Measurements from ENCODE around the gene ATRN. TPM values are rescaled to one million over a fixed set of nuclear protein-coding genes. Genes with fewer than 3 reads are reported as not detected.

The ATRN gene
- polyA plus RNA-seq, 1 donor from 2014 or later, result 27.5 TPM

DNA sequence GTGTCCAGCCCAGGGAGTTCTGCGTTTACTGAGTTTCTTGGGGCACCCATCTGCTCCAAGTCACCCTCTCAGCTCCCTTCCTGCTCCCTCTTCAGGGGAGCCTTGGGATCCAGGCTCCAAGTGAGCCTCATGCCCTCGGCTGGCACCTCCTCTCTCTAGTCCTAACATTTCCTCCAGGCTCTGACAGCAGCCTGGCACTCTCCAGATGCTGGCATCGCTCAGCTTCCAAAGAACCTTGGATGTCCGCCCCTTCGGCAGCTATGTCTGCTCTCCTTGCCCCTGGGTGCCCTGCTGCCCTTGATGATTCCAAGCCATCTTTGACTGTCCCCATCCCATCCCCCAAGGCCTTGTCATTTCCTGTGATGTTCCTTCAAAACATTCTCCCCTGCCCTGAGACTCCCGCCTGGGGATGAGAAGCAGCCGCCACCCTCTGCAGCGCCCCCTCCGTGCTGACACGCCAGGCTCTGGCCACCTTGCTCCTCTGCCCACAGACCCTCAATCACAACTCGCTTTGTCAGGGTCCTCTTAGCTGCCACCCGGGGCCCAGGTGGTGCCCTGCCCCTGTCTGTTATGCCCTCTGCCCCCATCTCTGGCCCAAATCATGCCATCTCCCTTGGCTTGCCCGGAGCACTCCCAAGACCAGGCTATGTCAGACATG lies 199.0 kb downstream of the ATRN start:
- Histone ChIP-seq H3K9me3 (ENCODE audit: low read length) (no peaks in the 10 kb centered on the region), H2AFZ (ENCODE audit: low read depth, low read length) (no peak overlapping the region), H4K20me1 (ENCODE audit: insufficient read depth) (no peaks in the 10 kb centered on the region), H3F3A (ENCODE audit: insufficient read depth, low read length, poor library complexity, severe bottlenecking) (no peaks in the 10 kb centered on the region), H3K4me3 (ENCODE audit: low read length) (no peak overlapping the region), H3K27me3 (ENCODE audit: insufficient read depth, low read depth, low read length) (peaks cover 28% of the 10 kb centered on the region), H3K9me2 (ENCODE audit: insufficient read depth, low read length) (no peaks in the 10 kb centered on the region), H3K4me2 (ENCODE audit: low read length) (no peak overlapping the region), H3K79me2 (replicated peaks; ENCODE audit: insufficient read depth, low read length) (no peaks in the 10 kb centered on the region), H3K9ac (ENCODE audit: low read length) (no peak overlapping the region), H3K27ac (ENCODE audit: low read length) (no peak overlapping the region), H3K36me3 (ENCODE audit: insufficient read depth, low read length) (no peaks in the 10 kb centered on the region)
- no peak for TF ChIP-seq SMC3 (conservative IDR thresholded peaks at IDR 0.05; ENCODE audit: poor library complexity)
- TF ChIP-seq POLR2AphosphoS5 (IDR thresholded peaks at IDR 0.05), result no peak
- no peak for TF ChIP-seq EZH2 (IDR thresholded peaks at IDR 0.05; ENCODE audit: borderline replicate concordance, insufficient read depth, low read length, poor library complexity, severe bottlenecking)
- no peak for TF ChIP-seq EP300 (conservative IDR thresholded peaks at IDR 0.05; ENCODE audit: poor library complexity, severe bottlenecking)
- TF ChIP-seq, protein P1, sequence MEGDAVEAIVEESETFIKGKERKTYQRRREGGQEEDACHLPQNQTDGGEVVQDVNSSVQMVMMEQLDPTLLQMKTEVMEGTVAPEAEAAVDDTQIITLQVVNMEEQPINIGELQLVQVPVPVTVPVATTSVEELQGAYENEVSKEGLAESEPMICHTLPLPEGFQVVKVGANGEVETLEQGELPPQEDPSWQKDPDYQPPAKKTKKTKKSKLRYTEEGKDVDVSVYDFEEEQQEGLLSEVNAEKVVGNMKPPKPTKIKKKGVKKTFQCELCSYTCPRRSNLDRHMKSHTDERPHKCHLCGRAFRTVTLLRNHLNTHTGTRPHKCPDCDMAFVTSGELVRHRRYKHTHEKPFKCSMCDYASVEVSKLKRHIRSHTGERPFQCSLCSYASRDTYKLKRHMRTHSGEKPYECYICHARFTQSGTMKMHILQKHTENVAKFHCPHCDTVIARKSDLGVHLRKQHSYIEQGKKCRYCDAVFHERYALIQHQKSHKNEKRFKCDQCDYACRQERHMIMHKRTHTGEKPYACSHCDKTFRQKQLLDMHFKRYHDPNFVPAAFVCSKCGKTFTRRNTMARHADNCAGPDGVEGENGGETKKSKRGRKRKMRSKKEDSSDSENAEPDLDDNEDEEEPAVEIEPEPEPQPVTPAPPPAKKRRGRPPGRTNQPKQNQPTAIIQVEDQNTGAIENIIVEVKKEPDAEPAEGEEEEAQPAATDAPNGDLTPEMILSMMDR (IDR thresholded peaks at IDR 0.05; ENCODE audit: poor library complexity, severe bottlenecking), result no peak
- no peak for TF ChIP-seq MXI1 (conservative IDR thresholded peaks at IDR 0.05; ENCODE audit: poor library complexity, severe bottlenecking)
- TF ChIP-seq, protein P2, sequence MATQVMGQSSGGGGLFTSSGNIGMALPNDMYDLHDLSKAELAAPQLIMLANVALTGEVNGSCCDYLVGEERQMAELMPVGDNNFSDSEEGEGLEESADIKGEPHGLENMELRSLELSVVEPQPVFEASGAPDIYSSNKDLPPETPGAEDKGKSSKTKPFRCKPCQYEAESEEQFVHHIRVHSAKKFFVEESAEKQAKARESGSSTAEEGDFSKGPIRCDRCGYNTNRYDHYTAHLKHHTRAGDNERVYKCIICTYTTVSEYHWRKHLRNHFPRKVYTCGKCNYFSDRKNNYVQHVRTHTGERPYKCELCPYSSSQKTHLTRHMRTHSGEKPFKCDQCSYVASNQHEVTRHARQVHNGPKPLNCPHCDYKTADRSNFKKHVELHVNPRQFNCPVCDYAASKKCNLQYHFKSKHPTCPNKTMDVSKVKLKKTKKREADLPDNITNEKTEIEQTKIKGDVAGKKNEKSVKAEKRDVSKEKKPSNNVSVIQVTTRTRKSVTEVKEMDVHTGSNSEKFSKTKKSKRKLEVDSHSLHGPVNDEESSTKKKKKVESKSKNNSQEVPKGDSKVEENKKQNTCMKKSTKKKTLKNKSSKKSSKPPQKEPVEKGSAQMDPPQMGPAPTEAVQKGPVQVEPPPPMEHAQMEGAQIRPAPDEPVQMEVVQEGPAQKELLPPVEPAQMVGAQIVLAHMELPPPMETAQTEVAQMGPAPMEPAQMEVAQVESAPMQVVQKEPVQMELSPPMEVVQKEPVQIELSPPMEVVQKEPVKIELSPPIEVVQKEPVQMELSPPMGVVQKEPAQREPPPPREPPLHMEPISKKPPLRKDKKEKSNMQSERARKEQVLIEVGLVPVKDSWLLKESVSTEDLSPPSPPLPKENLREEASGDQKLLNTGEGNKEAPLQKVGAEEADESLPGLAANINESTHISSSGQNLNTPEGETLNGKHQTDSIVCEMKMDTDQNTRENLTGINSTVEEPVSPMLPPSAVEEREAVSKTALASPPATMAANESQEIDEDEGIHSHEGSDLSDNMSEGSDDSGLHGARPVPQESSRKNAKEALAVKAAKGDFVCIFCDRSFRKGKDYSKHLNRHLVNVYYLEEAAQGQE (IDR thresholded peaks at IDR 0.05; ENCODE audit: borderline replicate concordance), result no peak
- TF ChIP-seq RAD21 (conservative IDR thresholded peaks at IDR 0.05), result no peak
- TF ChIP-seq TAF1 (IDR thresholded peaks at IDR 0.05; ENCODE audit: low read depth), result no peak

DNA sequence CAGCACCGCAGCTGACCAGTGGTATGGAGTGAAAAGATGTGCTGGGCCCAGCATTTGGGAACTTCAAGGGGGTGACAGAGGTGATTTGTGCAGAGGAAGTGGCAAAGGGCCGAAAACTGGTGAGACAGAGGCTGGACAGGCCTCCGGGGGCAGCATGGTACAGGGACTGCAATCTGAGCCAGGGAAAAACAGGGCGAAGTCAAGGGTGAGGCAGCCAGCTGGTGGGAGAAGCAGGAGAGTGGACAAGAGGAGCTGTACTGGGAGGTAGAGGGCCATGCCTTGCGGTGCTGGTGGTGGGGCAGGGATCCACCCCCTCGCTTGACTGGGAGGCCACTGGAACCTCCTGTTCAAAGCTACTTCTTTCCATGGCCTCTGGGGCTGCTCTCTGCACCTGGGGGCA lies 199.7 kb downstream of the ATRN start:
- Histone ChIP-seq H3K4me2 (ENCODE audit: low read length) (no peak overlapping the region), H3K36me3 (ENCODE audit: insufficient read depth, low read length) (no peaks in the 10 kb centered on the region), H3K9me3 (ENCODE audit: low read length) (no peaks in the 10 kb centered on the region), H2AFZ (ENCODE audit: low read depth, low read length) (no peak overlapping the region), H3K79me2 (replicated peaks; ENCODE audit: insufficient read depth, low read length) (no peaks in the 10 kb centered on the region), H3K27ac (ENCODE audit: low read length) (no peak overlapping the region), H3F3A (ENCODE audit: insufficient read depth, low read length, poor library complexity, severe bottlenecking) (no peaks in the 10 kb centered on the region), H3K4me3 (ENCODE audit: low read length) (no peak overlapping the region), H3K27me3 (ENCODE audit: insufficient read depth, low read depth, low read length) (peaks cover 34% of the 10 kb centered on the region), H3K9ac (ENCODE audit: low read length) (no peak overlapping the region), H4K20me1 (ENCODE audit: insufficient read depth) (no peaks in the 10 kb centered on the region), H3K9me2 (ENCODE audit: insufficient read depth, low read length) (no peaks in the 10 kb centered on the region)
- TF ChIP-seq, protein P2 (IDR thresholded peaks at IDR 0.05; ENCODE audit: borderline replicate concordance), result no peak
- no peak for TF ChIP-seq TAF1 (IDR thresholded peaks at IDR 0.05; ENCODE audit: low read depth)
- TF ChIP-seq EP300 (conservative IDR thresholded peaks at IDR 0.05; ENCODE audit: poor library complexity, severe bottlenecking), result no peak
- no peak for TF ChIP-seq EZH2 (IDR thresholded peaks at IDR 0.05; ENCODE audit: borderline replicate concordance, insufficient read depth, low read length, poor library complexity, severe bottlenecking)
- TF ChIP-seq MXI1 (conservative IDR thresholded peaks at IDR 0.05; ENCODE audit: poor library complexity, severe bottlenecking), result no peak
- TF ChIP-seq SMC3 (conservative IDR thresholded peaks at IDR 0.05; ENCODE audit: poor library complexity), result no peak
- TF ChIP-seq, protein P1 (IDR thresholded peaks at IDR 0.05; ENCODE audit: poor library complexity, severe bottlenecking), result no peak
- no peak for TF ChIP-seq RAD21 (conservative IDR thresholded peaks at IDR 0.05)
- TF ChIP-seq POLR2AphosphoS5 (IDR thresholded peaks at IDR 0.05), result no peak
